LNCAP (cell line): ENCODE measurements around the gene CYB5R3.

Source experiments
- TF ChIP-seq, protein P1 (sequence below): fragments of 450-650 bp; IDR thresholded peaks from 2 replicates; pipeline ENCODE4 v1.5.1; 2017; ENCODE audit warnings: mild to moderate bottlenecking

CYB5R3 gene

DNA sequence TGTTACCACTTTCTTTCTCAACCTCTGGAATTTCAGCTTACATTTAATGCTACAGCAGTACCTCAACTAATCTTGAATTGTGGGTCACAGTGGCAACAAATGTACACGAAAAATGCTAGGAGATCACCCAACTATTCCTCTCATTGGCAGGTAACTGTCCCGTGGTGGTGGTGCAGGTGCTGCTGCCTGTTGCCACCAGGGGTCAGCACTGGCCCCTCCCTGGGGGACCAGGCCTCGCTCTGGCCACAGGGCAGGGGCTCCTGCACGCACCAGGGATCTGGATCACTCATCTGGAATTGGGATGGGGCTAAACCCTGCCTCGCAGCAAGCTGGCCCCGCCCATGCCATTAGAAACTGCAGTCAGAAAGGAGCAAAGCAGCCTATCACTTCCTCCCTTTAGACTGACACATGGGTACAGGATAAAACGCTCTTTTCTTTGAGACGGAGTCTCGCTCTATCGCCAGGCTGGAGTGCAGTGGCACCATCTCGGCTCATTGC, 27.6 kb downstream of the CYB5R3 start:
- TF ChIP-seq, protein P1, sequence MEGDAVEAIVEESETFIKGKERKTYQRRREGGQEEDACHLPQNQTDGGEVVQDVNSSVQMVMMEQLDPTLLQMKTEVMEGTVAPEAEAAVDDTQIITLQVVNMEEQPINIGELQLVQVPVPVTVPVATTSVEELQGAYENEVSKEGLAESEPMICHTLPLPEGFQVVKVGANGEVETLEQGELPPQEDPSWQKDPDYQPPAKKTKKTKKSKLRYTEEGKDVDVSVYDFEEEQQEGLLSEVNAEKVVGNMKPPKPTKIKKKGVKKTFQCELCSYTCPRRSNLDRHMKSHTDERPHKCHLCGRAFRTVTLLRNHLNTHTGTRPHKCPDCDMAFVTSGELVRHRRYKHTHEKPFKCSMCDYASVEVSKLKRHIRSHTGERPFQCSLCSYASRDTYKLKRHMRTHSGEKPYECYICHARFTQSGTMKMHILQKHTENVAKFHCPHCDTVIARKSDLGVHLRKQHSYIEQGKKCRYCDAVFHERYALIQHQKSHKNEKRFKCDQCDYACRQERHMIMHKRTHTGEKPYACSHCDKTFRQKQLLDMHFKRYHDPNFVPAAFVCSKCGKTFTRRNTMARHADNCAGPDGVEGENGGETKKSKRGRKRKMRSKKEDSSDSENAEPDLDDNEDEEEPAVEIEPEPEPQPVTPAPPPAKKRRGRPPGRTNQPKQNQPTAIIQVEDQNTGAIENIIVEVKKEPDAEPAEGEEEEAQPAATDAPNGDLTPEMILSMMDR = peak; percentile 98

GRCh38 chr22:42620084-42620483, 29.1 kb downstream of the CYB5R3 start:
- TF ChIP-seq, protein P1 = no peak

GRCh38 chr22:42619261-42620063, 29.7 kb downstream of the CYB5R3 start:
- TF ChIP-seq, protein P1 = no peak

DNA sequence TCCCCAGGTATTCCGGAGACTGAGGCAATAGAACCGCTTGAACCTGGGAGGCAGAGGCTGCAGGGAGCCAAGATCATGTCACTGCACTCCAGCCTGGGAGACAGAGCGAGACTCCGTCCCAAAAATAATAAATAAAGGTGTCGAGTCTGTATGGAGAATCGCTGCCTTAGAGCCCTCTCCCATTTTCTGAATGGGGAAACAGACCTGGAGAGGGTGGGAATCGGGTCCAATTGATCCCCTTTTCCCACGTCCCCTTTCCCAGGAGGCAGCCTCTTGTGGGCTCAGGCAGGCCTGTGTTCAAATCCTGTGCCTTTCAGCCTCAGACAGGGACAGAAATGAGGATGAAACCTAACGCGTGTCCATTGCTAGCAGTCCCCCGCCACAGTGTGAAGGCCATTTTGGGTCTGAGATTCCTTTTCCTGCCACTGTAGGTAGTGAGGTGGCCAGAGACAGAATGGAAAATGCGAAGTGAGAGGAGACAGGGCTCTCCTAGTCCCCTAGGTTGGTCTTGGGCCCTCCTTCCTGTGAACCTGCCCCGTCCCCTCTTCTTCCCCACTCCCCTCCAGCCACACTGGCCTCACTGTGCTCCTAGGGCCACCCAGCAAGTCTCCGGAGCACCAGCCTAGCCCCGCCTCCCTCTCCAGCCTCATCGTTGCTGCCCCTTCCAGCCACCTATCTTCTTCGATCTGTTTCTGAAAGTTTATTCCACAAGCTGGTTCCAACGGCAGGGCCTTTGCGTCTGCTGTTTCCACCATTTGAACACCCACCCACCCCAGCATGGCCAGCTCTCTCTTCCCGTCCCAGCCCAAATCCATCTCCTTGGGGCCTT, 31.8 kb downstream of the CYB5R3 start:
- TF ChIP-seq, protein P1 = no peak

GRCh38 chr22:42615092-42615859, 33.9 kb downstream of the CYB5R3 start:
- TF ChIP-seq, protein P1 = no peak

GRCh38 chr22:42614312-42615091, 34.7 kb downstream of the CYB5R3 start, which contains the start of gene POLDIP3:
Gene POLDIP3, minus strand, starts transcription at chr22:42614883. Its CDS starts 26 bp downstream, at chr22:42614857.
- TF ChIP-seq, protein P1 = 0 out of 2 replicates have a peak, but pooled peaks have one; percentile 30
